IMR-90 (cell line): Measurements from ENCODE around the gene GABBR2. TPM values are rescaled to one million over a fixed set of nuclear protein-coding genes. Genes with fewer than 3 reads are reported as not detected.

ENCODE experiments used
- ATAC-seq: fragments of 200-7000 bp; cut with Tn5 transposase; 2 replicates; pipeline ENCODE4 v1.9.1; 2020; ENCODE audit warnings: low read depth, mild to moderate bottlenecking, moderate library complexity
- BruUV-seq: library from RNA; stranded (reverse); fragments of 400-500 nt; replicated peaks from 2 replicates; lab custom pipeline; 2021; lab: Mats Ljungman, UMichigan
- CTCF ChIA-PET: fragments of 300-600 bp; formaldehyde crosslinking; extraction: SDS; loops from one replicate; lab custom pipeline; 2021; ENCODE audit warnings: antibody characterized with exemption; lab: Yijun Ruan, JAX
- POLR2A ChIA-PET: fragments of 300-600 bp; sonication (Branson Sonifier 250); formaldehyde crosslinking; loops from one replicate; lab custom pipeline; 2022; ENCODE audit warnings: antibody characterized with exemption; ENCODE audit not compliant: unreplicated experiment; lab: Charles Lee
- DNase-seq: peaks from one replicate; pipeline ENCODE4 v3.0.0; 2013
- H2AFZ ChIP-seq: replicated peaks from 2 replicates; pipeline ENCODE3; 2013; ENCODE audit warnings: low read length, mild to moderate bottlenecking; ENCODE audit not compliant: poor library complexity
- H2AK5ac ChIP-seq: 2 replicates; pipeline ENCODE4 v1.6.1; 2013; ENCODE audit warnings: low read depth, low read length, inconsistent platforms
- H2AK9ac ChIP-seq: replicated peaks from 2 replicates; pipeline ENCODE3; 2013; ENCODE audit warnings: mild to moderate bottlenecking, low read depth, low read length, moderate library complexity; ENCODE audit not compliant: poor library complexity
- H2BK120ac ChIP-seq: 2 replicates; pipeline ENCODE4 v1.6.1; 2013; ENCODE audit warnings: low read depth, low read length, inconsistent platforms
- H2BK15ac ChIP-seq: 3 replicates; pipeline ENCODE4 v1.6.1; 2013; ENCODE audit warnings: low read depth, low read length, inconsistent platforms
- H2BK20ac ChIP-seq: 2 replicates; pipeline ENCODE4 v1.6.1; 2013; ENCODE audit warnings: low read depth, mild to moderate bottlenecking, inconsistent platforms, low read length, moderate library complexity
- H2BK5ac ChIP-seq: 2 replicates; pipeline ENCODE4 v1.6.1; 2013; ENCODE audit warnings: mild to moderate bottlenecking, low read depth, low read length, inconsistent platforms; ENCODE audit not compliant: poor library complexity, severe bottlenecking
- H3K14ac ChIP-seq: replicated peaks from 2 replicates; pipeline ENCODE4 v1.6.1; 2013; ENCODE audit warnings: low read depth, low read length, inconsistent platforms
- H3K18ac ChIP-seq: 2 replicates; pipeline ENCODE4 v1.6.1; 2013; ENCODE audit warnings: low read depth, low read length, control low read depth
- H3K23ac ChIP-seq: 2 replicates; pipeline ENCODE4 v1.6.1; 2013; ENCODE audit warnings: low read depth, low read length, inconsistent platforms
- H3K27ac ChIP-seq: 2 replicates; pipeline ENCODE4 v1.5.1; 2013; ENCODE audit warnings: mild to moderate bottlenecking, control low read depth, low read length; ENCODE audit not compliant: insufficient read depth
- H3K27me3 ChIP-seq: 2 replicates; pipeline ENCODE4 v1.6.1; 2013; ENCODE audit warnings: low read length; ENCODE audit not compliant: control insufficient read depth, insufficient read depth
- H3K36me3 ChIP-seq: 2 replicates; pipeline ENCODE4 v1.6.1; 2013; ENCODE audit warnings: low read length, mixed read lengths; ENCODE audit not compliant: control insufficient read depth, insufficient read depth
- H3K4ac ChIP-seq: 2 replicates; pipeline ENCODE4 v1.6.1; 2013; ENCODE audit warnings: low read depth, low read length, inconsistent platforms
- H3K4me1 ChIP-seq: 2 replicates; pipeline ENCODE4 v1.6.1; 2013; ENCODE audit warnings: low read length, mixed read lengths; ENCODE audit not compliant: control insufficient read depth, insufficient read depth
- H3K4me2 ChIP-seq: 2 replicates; pipeline ENCODE4 v1.6.1; 2013; ENCODE audit warnings: low read depth, mild to moderate bottlenecking, control low read depth, low read length, moderate library complexity
- H3K4me3 ChIP-seq: 2 replicates; pipeline ENCODE4 v1.5.1; 2013; ENCODE audit warnings: low read depth, mild to moderate bottlenecking, control low read depth, low read length, moderate library complexity; ENCODE audit not compliant: insufficient read depth
- H3K56ac ChIP-seq: 2 replicates; pipeline ENCODE4 v1.6.1; 2013; ENCODE audit warnings: low read length, inconsistent platforms; ENCODE audit not compliant: insufficient read depth; ENCODE audit errors: extremely low read depth
- H3K79me1 ChIP-seq, 2 experiments: 2 replicates each; pipeline ENCODE4 v1.6.1; 2013; ENCODE audit warnings: low read length in 2 of 2, inconsistent platforms in 1 of 2, low read depth in 1 of 2
- H3K9ac ChIP-seq: 2 replicates; pipeline ENCODE4 v1.6.1; 2013; ENCODE audit warnings: low read depth, low read length, control low read depth
- H3K9me1 ChIP-seq: 2 replicates; pipeline ENCODE4 v1.6.1; 2013; ENCODE audit warnings: low read length, inconsistent platforms; ENCODE audit not compliant: insufficient read depth
- H3K9me3 ChIP-seq: 2 replicates; pipeline ENCODE4 v1.6.1; 2013; ENCODE audit warnings: low read length; ENCODE audit not compliant: control insufficient read depth, insufficient read depth
- H4K20me1 ChIP-seq: 2 replicates; pipeline ENCODE4 v1.6.1; 2013; ENCODE audit warnings: low read length, inconsistent platforms; ENCODE audit not compliant: insufficient read depth
- H4K5ac ChIP-seq: 2 replicates; pipeline ENCODE4 v1.6.1; 2013; ENCODE audit warnings: mild to moderate bottlenecking, low read depth, low read length, control low read depth
- H4K8ac ChIP-seq, 2 experiments: 2 replicates each; pipeline ENCODE4 v1.6.1; 2013; ENCODE audit warnings: low read depth in 2 of 2, low read length in 2 of 2, control low read depth in 1 of 2, inconsistent platforms in 1 of 2
- H4K91ac ChIP-seq: 2 replicates; pipeline ENCODE4 v1.6.1; 2013; ENCODE audit warnings: low read depth, low read length, inconsistent platforms; ENCODE audit not compliant: insufficient read depth
- CEBPB ChIP-seq: IDR thresholded peaks from 2 replicates; pipeline ENCODE4 v1.6.1; 2012; ENCODE audit warnings: low read depth, low read length, improper control_type of control experiment
- CHD1 ChIP-seq: IDR thresholded peaks from 2 replicates; pipeline ENCODE4 v1.6.1; 2012; ENCODE audit warnings: low read depth, low read length, improper control_type of control experiment
- ELK1 ChIP-seq: fragments of 150-350 bp; IDR thresholded peaks from 2 replicates; pipeline ENCODE4 v1.6.1; 2016; ENCODE audit warnings: low read depth, mild to moderate bottlenecking, low read length, moderate library complexity, borderline replicate concordance
- FOS ChIP-seq: fragments of 150-350 bp; IDR thresholded peaks from 2 replicates; pipeline ENCODE4 v1.6.1; 2016; ENCODE audit warnings: low read depth, low read length
- MAZ ChIP-seq: IDR thresholded peaks from 2 replicates; pipeline ENCODE4 v1.6.1; 2012; ENCODE audit warnings: low read depth, mild to moderate bottlenecking, low read length, improper control_type of control experiment, moderate library complexity, borderline replicate concordance
- MXI1 ChIP-seq: IDR thresholded peaks from 2 replicates; pipeline ENCODE4 v1.6.1; 2012; ENCODE audit warnings: low read depth, mild to moderate bottlenecking, low read length, moderate library complexity, borderline replicate concordance
- NFE2L2 ChIP-seq: fragments of 150-350 bp; IDR thresholded peaks from 2 replicates; pipeline ENCODE4 v1.6.1; 2016; ENCODE audit warnings: low read depth, mild to moderate bottlenecking, low read length
- POLR2A ChIP-seq: IDR thresholded peaks from 2 replicates; pipeline ENCODE4 v1.6.1; 2012; ENCODE audit warnings: mild to moderate bottlenecking, low read depth, low read length
- RAD21 ChIP-seq: IDR thresholded peaks from 2 replicates; pipeline ENCODE4 v1.6.1; 2012; ENCODE audit warnings: low read length, improper control_type of control experiment
- RFX5 ChIP-seq: IDR thresholded peaks from 2 replicates; pipeline ENCODE4 v1.8.0; 2012; ENCODE audit warnings: low read depth, mild to moderate bottlenecking, low read length, moderate library complexity
- SMC3 ChIP-seq: fragments of 150-350 bp; IDR thresholded peaks from 2 replicates; pipeline ENCODE4 v1.6.1; 2016; ENCODE audit warnings: low read depth, mild to moderate bottlenecking, antibody characterized with exemption, low read length, moderate library complexity
- WGBS, 2 experiments: methylation state at CpG; one replicate each; pipeline versions ENCODE4 v1.1.5 to v1.1.7; 2013; ENCODE audit warnings: missing lambda C conversion rate in 2 of 2; ENCODE audit not compliant: insufficient read length in 1 of 2; ENCODE audit errors: extremely low coverage in 2 of 2; 5-methylcytosine and 5-hydroxymethylcytosine counted together
- dilution Hi-C: fragments of 300-500 bp; cut with HindIII; formaldehyde crosslinking; loops from one replicate; pipeline ENCODE4 v1.14.3; 2018; ENCODE audit warnings: low sequenced_read_pairs; ENCODE audit not compliant: unreplicated experiment
- in situ Hi-C: fragments of 300-500 bp; cut with MboI; formaldehyde crosslinking; loops from 3 replicates; pipeline ENCODE4 v1.14.3; 2019; ENCODE audit warnings: low sequenced_read_pairs, inconsistent platforms, mixed read lengths
- intact Hi-C: fragments of 100-400 bp; cut with micrococcal nuclease; formaldehyde crosslinking; loops from 2 replicates; pipeline ENCODE4 v1.10.0; 2022
- polyA plus RNA-seq, 3 experiments: library from polyadenylated mRNA; depleted of rRNA; stranded (reverse); fragments of >200 nt; gene quantifications; 2 replicates each; pipeline ENCODE4 v1.2.3, GENCODE V29; 2012; ENCODE audit warnings: low replicate concordance in 1 of 3
- total RNA-seq: library from RNA; depleted of rRNA; stranded (reverse); fragments of >200 nt; gene quantifications from 2 replicates; pipeline ENCODE4 v1.2.3, GENCODE V29; 2012

The GABBR2 gene
- total and polyA plus RNA-seq, 2 of the 4 experiments (the other 2 are of a cell fraction), result 14.2 to 20.3 TPM

DNA sequence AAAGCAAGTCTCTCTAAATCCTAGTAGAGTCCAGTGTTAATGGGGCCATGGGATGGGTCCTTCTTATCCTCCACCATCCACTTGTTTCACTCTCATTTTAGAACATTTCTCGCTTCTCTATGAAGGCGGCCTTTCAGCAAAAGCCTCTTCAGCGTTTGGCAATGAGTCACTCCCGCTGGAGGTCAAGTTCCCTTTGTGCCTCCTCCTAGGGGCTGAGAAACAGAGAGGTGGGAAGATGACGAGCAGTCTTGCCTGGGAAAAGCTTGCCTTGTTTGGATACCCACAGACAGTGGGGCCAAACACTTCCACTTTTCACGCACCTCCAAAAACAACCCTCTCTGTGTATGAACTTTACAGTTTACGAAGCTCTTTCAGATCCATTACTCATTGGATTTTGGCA, 168.8 kb downstream of the GABBR2 start:
- no peaks in the 10 kb centered on the region; the same call in 1 of the 2 replicates for H3K9me1 ChIP-seq
- no peaks in the 10 kb centered on the region for H3K27me3 ChIP-seq
- H2AFZ ChIP-seq, result no peak overlapping the region
- TF ChIP-seq RAD21, result no peak
- no peak for TF ChIP-seq RFX5
- TF ChIP-seq MAZ, result no peak
- no peak for TF ChIP-seq POLR2A
- no peak for TF ChIP-seq CEBPB
- no peak for TF ChIP-seq NFE2L2
- TF ChIP-seq SMC3, result no peak
- no peak for TF ChIP-seq FOS
- no peak for TF ChIP-seq MXI1
- no peak for TF ChIP-seq ELK1
- no peak for TF ChIP-seq CHD1
- no peak overlapping the region for H2AK5ac ChIP-seq
- no peak overlapping the region for H3K56ac ChIP-seq
- in situ Hi-C loops, result no loop called here
- H4K20me1 ChIP-seq, result no peaks in the 10 kb centered on the region
- H3K4me1 ChIP-seq, result peaks cover 6% of the 10 kb centered on the region; the same call in 1 of the 2 replicates
- no peak overlapping the region for H3K4me2 ChIP-seq
- H2BK15ac ChIP-seq, result 0 out of 3 replicates have a peak overlapping the region, but pooled peaks have one; percentile 54
- CTCF ChIA-PET, result no interaction called here
- intact Hi-C loops, result no loop called here
- no peak overlapping the region for H3K4ac ChIP-seq
- peaks cover 4 to 17% of the 10 kb centered on the region in 2 experiments; a peak in 3 of 4 replicates for H3K79me1 ChIP-seq
- no peak overlapping the region for H3K9ac ChIP-seq
- H4K91ac ChIP-seq, result no peak overlapping the region
- H2BK120ac ChIP-seq, result 0 out of 2 replicates have a peak overlapping the region, but pooled peaks have one; percentile 24
- H3K18ac ChIP-seq, result no peak overlapping the region
- peak; percentile 46; the same call in 1 of the 2 replicates for ATAC-seq
- H4K5ac ChIP-seq, result no peak overlapping the region; the same call in 1 of the 2 replicates
- POLR2A ChIA-PET, result no interaction called here
- dilution Hi-C loops, result no loop called here
- H3K4me3 ChIP-seq, result no peak overlapping the region
- H4K8ac ChIP-seq, result peak overlapping the region in 1 of 2 experiments; percentile 23; a peak in 1 of 4 replicates
- no TSS peak for BruUV-seq
- H3K27ac ChIP-seq, result no peak overlapping the region
- no peak overlapping the region for H2BK5ac ChIP-seq
- peaks cover 3% of the 10 kb centered on the region; the same call in 1 of the 2 replicates for H3K36me3 ChIP-seq
- H2BK20ac ChIP-seq, result no peak overlapping the region
- no peak overlapping the region for H2AK9ac ChIP-seq
- peak; percentile 70 for DNase-seq
- no CpG with 5 or more reads among the region's 7 CpGs for WGBS, 2 experiments
- no peak overlapping the region for H3K14ac ChIP-seq
- H3K23ac ChIP-seq, result no peak overlapping the region
- H3K9me3 ChIP-seq, result no peaks in the 10 kb centered on the region
